Caki2 (cell line): Measurements from ENCODE around the gene ACTG2. TPM values are rescaled to one million over a fixed set of nuclear protein-coding genes. Genes with fewer than 3 reads are reported as not detected.

ENCODE experiments used
- DNase-seq: peaks from one replicate; pipeline ENCODE4 v3.0.0-alpha.2; 2015; ENCODE audit warnings: low read depth
- in situ Hi-C: cut with HindIII; loops from 2 replicates; pipeline ENCODE4 v1.10.0; 2016; ENCODE audit warnings: low sequenced_read_pairs, low pct_unique_long_range_greater_than_20kb, mixed read lengths
- total RNA-seq: library from RNA; depleted of rRNA; stranded (reverse); fragments of >200 nt; shearing (Covaris generic); gene quantifications from 2 replicates; pipeline ENCODE4 v1.2.3, GENCODE V29; 2014; ENCODE audit warnings: low replicate concordance; rRNA removed

Gene ACTG2
- total RNA-seq, 1 experiment from 2014 or later: not detected

DNA sequence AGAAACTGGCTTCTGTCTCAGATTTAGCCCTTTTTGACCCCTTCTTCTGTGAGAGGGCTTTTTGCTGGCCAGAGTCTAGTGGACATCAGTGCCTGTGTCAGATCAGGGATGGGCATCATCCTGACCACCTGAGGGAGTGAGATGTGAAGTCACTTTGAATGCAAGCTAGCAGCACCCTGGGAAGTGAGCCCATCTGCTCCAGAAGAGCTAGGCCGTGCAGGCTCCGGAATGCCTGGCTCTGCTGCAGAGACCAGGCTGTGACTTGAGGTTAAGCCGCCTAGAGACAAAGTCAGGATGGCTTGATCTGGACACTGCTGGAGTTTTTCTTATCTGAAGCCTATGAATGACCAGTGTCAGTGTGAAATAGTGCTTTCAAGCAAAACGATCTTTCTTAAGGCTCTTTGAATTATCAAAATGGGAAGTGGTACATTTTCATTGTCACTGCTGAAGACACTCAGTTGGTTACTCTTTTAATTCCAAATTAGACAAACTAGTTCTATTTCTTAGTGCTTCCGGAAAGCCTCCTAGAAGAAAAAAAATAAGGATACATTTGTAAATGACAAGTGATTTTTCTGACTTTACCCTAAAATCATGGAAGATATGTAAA lies 54.7 kb downstream of the ACTG2 start:
- no peak for DNase-seq
- in situ Hi-C loops: no loop called here

DNA sequence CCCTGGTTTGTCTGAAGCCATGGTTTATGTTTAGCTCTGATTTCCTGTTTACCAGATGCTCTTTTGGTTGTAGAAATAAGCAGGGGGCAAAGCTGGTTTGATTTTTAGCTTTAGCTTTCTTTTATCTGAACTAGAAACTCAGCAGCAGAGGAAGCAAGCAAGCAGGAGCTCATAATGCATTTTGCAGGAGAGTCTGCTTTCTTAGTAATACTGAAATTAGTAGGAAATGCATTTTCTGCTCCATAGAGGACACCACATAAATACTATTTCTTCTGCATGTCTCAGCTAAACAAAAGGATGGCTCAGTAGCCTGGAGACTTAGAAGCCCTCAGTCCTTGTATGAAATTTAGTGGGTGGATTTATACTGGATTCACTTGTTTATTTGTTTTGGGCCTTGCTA lies 57.0 kb downstream of the ACTG2 start:
- no peak for DNase-seq
- in situ Hi-C loops: no loop called here

DNA sequence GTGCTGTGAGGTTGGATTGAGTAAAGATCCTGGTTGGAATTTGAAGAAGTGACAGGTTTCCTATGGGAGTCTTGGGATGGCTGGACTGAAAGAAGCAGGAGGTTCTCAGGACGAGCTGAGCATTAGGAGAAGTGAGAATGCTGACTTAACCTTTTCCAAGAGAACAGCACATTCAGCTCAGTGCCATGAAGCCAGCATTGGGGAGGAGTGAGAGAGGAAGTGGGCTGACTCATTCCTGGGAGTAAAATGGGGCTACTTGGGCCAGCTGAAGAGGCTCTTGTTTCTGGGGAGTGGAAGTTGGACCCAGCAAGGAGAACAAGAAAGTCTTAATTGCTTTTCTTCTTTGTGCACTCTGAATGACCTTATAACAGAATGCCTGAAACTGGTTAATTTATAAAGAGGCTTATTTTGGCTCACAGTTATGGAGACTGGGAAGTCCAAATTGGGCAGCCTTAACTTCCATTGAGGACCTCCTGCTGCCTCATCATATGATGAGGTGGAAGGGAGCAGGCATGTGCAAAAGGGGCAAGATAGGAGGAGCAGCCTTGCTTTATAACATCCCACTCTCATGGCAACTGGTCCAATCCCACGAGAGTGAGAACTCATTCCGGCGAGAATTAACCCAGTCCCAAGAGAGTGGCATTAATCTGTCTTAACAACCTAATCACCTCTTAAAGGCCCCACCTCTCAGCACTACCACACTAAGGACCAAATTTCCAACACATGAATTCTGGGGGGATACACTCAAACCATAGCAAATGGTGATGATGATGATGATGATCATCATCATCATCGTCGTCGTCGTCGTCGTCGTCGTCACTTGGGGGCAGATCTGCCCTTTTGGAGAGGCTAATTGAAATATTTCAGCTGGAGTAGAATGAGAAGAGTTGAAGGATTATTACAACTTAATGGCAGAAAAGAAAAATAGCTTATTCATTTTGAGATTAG lies 60.0 kb downstream of the ACTG2 start:
- in situ Hi-C loops: no loop called here
- no peak for DNase-seq

DNA sequence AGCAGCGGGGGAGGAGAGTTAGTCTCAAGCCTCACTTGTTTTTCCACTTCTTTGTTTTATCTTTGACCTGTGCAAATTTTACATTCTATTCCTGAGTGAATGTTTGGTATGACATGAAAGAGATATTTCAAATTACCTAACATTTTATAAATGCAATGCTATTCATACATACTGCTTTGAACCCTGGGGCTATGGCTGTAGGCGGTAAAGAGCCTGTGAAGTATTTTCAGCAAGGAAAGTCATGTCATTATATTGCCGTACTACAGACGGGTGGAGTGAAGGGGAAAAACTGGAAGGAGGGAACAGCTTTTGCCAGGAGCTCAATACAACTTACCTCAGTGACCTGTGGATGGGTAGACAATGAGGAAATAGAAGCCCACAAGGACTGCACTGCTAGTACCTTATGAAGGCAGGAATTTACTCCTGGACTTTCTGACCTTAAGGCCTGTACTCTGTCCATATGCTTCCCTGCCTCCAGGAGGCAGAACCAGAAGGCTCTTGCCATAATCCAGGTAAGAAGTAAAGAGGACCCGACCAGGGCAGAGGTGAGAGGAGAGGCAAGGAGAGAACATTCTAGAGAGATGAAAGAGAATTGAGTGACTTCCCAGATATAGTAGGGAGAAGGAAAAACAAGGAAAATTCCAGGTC lies 63.5 kb downstream of the ACTG2 start:
- no peak for DNase-seq
- in situ Hi-C loops: no loop called here

DNA sequence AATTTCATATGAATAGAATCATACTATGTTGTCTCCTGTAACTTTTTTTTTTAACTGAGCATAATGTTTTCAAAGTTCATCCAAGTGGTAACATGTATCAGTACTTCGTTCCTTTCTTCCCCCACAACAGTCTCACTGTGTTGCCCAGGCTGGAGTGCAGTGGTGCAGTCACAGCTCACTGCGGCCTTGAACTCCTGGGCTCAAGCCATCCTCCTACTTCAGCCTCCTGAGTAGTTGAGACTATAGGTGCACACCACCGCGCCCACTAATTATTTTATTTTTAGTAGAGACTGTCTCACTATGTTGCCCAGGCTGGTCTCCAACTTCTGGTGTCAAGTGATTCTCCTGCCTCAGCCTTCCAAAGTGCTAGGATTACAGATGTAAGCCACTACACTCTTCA lies 68.5 kb downstream of the ACTG2 start:
- DNase-seq: no peak
- in situ Hi-C loops: no loop called here

DNA sequence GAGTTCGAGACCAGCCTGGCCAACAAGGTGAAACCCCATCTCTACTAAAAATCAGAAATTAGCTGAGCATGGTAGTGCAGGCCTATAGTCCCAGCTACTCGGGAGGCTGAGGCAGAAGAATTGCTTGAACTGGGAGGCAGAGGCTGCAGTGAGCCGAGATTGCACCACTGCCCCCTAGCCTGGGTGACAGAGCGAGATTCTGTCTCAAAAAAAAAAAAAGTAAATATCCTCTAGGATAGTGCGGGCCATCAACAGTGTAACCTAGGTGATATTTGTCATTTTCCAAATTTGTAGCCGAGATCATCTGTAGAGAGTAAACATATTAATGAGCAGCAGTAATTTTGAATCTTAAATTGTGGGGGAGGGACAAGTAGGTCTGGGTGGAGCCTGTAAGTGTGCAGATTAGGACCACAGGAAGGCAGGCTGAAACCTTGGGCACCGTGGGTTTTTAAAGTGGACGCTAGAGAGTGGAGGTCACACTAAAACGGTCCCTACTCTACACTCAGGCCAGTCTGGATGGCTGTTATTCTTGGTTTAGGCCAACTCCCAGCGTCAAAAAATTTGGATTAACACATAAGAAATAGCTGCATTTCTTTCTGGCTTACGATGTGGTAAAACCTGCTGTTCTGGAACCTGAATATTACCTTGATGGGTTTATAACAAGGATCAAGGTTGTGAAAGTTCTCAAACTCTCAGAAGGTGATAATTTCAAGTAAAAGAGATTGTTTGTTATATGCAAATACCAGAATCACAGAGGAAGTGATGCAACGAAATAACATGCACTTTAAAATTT lies 69.2 kb downstream of the ACTG2 start:
- in situ Hi-C loops: no loop called here
- DNase-seq: no peak

DNA sequence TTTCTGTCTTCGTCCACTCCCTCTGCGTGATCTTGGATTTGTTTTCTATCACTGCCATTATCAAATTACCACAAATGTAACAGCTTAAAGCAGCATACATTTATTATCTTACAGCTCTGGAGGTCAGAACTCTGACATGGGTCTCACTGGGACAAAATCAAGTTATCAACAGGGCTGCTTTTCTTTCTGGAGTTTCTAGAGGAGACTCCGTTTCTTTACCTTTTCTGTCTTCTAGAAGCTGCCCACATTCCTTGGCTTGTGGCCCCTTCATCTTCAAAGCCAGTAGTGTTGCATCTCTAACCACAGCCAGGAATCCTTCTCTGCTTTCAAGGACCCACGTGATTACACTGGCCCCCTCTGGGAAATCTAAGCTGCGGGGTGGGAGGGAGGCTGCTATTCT lies 70.0 kb downstream of the ACTG2 start:
- in situ Hi-C loops: no loop called here
- DNase-seq: no peak

DNA sequence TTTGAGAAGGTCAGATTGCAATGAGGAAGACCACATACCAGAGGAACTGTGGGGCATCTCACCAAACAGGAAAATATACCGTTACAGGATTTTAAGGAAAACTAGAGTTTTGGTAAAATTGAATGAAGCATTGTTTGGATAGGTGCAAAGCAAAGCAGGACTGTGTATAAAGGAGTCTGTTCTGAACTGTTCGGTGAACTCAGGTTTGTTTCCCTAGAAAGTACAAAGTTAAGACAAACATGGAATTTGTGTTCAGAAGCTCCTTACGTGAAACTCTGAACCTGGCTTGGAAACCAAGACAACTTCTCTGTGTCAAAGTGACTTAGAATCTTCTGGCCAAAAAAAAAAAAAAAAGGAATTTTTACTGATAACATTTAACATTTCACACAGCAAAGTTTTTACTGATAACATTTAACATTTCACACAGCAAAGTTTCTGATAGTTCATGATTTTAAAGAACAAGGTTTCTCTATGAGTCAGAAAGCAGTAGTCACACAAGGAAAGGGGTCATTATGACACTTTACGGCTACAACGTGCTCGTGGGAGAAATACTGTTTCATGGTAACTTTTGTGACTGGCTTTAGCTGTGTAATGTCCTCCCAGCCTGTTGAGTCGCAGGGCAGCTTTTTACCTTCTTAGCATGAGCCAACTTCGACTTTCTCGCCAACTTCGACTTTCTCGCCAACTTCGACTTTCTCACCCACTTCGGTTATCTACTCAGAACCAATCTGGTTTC lies 70.7 kb downstream of the ACTG2 start:
- in situ Hi-C loops: no loop called here
- no peak for DNase-seq

DNA sequence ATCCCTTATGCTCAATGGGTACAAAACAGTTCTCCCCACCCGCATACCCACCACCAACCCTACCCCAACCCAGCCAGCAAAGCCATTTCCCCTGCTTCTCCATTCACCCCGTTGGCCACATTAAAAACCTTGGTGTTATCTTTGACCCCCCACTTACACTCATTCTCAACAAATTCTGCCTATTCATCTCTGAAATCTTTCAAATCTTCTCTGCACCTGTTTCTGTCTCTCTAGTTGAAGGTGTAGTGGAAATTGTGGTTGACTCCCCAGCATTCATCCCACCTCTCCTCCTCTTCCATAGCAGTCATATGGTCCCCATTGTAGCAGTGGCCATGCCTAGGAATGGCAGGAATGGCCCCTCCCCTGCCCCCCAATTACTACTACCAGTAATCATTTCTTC lies 71.4 kb downstream of the ACTG2 start:
- no peak for DNase-seq

DNA sequence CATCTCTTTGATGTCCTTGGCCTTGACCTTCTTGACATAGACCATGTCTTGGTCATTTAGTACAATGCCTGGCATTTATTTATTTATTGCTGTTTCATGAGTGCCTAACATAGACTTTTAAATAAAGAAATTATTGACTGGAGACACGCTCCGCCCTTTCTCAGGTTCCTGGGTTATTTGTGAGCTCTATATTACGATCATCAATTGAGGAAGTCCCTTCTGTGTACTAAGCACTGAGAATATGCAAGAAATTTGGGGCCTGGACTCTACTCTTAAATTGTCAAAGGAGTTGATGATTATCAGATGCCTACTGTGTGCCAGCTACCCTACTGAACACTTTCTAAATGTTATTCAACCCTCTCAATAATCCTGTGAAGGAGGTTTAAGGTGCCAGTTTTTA lies 72.2 kb downstream of the ACTG2 start:
- no peak for DNase-seq
- in situ Hi-C loops: no loop called here

More for the DNA sequence above, 71.4 kb downstream of the ACTG2 start:
- in situ Hi-C loops: no loop called here

DNA sequence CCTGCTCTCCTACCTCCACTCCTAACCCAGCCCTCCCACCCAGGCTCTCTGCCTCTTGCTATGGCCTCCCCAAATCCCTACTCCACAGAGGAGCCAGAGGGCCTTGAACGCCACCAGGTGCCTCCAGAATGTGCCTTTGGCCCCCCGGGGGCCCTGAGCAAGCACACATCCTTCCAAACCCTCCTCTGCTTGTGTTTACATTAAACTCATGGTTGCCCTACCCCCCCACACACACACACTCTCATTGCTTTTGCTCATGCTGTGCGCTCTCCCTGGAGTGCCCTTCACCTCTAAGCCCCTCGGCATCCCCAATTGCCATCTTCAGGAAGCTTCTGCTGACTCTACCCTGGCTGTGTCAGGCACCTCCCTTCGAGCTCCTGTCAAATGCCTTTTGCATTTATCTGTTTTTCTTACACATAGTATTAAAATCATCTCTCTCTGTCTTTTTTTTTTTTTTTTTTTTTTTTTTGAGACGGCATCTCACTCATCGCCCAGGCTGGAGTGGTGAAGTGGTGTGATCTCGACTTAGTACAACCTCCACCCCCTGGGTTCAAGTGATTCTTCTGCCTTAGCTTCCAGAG lies 75.6 kb downstream of the ACTG2 start:
- no peak for DNase-seq
- in situ Hi-C loops: no loop called here

DNA sequence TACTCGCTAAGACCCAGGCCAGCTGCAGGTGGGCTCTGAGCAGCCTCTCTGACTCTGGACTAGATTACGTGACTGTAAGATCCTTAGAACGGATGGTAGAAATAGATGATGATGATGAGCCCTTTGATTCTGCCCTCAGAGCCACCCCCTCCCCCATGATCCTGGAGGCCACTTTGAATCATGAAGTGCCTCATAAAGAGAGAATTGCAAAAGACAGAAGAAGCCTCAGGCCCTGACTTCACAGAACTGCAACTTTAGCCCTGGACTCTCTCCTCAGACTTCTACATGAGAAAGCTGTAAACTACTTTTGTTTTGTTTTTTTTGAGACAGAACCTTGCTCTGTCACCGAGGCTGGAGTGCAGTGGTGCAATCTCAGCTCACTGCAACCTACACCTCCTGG lies 76.5 kb downstream of the ACTG2 start:
- in situ Hi-C loops: no loop called here
- DNase-seq: no peak

Other genes starting within 250 kb of the ACTG2 start
- 41.7 and 52.6 TPM in 2 replicates for gene TPRKB, start 155.7 kb upstream of the ACTG2 start, total RNA-seq
- 39.5 and 42.3 TPM in 2 replicates for gene DUSP11, start 112.9 kb upstream of the ACTG2 start, total RNA-seq
- gene C2orf78, start 108.8 kb upstream of the ACTG2 start, total RNA-seq: not detected in 2 replicates
- 46.4 and 62.0 TPM in 2 replicates for gene STAMBP, start 64.0 kb upstream of the ACTG2 start, total RNA-seq
- 54.4 and 75.0 TPM in 2 replicates for gene DGUOK, start 33.9 kb downstream of the ACTG2 start, total RNA-seq
- gene TET3, start 91.9 kb downstream of the ACTG2 start, total RNA-seq: 2.5 and 3.6 TPM in 2 replicates